GM21367 (cell line): ENCODE data around the gene BCL2L12.
"Not testable (repeated sequence)": the region's sequence is repeated elsewhere in the genome, so short reads cannot be mapped to it uniquely, and the experiment has no call there.

Source experiments
- ATAC-seq: cut with Tn5 transposase; IDR thresholded peaks from one replicate; pipeline ENCODE4 v1.9.1; 2021; ENCODE audit not compliant: unreplicated experiment

Gene BCL2L12

DNA sequence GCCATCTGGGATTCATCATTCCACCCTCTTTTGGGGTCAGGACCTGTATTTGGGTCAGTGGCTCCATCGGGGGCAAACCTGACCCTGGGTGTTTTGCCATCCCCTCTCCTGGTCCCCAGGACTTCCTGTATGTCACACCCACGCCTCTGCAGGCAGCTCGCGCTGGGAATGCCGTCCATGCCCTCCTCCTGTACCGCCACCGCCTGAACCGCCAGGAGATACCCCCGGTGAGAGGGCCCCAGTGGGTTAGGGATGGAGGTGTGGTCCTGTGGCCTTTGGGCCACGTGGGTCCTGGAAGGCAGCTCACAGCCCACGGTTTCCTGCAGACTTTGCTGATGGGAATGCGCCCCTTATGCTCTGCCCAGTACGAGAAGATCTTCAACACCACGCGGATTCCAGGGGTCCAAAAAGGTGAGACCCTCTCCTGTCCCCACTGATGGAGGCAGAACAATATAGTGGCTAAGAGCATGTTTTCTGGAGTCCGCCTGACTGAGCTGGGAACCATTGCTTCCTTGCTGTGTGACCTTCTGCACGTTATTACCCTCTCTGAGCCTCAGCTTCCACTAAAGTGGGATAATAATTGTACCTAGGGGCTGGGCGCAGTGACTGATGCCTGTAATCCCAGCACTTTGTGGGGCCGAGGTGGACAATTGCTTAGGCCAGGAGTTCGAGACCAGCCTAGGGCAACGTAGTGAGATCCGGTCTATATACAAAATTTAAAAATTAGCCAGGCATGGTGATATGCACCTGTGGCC, 39.3 kb downstream of the BCL2L12 start:
- ATAC-seq: no peak

DNA sequence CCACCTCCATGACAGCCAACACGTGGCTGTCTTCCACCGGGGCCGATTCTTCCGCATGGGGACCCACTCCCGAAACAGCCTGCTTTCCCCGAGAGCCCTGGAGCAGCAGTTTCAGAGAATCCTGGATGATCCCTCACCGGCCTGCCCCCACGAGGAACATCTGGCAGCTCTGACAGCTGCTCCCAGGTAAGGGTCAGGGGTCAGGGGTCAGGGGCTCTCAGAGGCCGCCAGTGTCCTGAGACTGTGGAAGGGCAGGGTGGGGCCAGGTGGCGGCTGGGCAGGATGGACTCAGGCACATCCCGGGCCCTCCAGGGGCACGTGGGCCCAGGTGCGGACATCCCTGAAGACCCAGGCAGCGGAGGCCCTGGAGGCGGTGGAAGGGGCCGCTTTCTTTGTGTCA, 40.2 kb downstream of the BCL2L12 start:
- ATAC-seq: no peak

DNA sequence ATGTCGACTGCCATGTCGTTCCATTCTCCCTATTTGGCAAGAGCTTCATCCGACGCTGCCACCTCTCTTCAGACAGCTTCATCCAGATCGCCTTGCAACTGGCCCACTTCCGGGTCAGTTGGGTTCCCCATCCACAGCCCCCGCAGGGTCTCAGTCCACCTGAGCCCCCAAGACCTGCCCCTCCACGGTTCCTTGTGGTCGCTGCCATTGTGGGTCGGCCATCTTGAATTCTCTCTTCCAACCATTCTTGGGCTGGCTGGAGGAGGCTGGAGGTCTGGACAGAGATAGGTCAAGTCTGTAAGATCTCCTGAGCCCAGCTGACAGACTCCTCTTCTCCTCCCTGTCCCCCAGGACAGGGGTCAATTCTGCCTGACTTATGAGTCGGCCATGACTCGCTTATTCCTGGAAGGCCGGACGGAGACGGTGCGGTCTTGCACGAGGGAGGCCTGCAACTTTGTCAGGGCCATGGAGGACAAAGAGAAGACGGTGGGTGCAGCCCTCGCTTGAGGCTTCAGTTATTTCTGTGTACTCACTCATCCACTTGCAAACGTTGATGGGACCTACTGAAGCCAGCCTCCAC, 44.7 kb downstream of the BCL2L12 start:
- ATAC-seq: no peak

DNA sequence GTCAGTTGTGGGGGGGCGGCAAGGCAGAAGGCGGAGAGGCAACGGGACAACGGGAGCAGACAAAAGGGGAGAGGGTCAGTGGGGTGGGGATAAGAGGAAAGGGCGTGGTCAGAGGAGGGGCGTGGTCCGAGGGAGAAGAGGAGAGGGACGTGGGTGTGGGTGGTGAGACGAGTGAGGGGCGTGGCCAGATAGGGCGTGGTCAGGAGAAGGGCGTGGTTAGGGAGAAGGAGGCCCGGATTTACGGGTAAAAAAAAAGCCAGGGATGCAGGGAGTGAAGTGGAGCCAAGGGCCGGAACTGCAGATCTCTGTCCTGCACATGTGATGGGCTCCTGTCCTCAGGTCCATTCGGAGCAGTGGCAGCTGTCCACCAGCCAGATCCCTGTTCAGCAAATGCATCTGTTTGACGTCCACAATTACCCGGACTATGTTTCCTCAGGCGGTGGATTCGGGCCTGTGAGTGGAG, 46.7 kb downstream of the BCL2L12 start:
- ATAC-seq: no peak

DNA sequence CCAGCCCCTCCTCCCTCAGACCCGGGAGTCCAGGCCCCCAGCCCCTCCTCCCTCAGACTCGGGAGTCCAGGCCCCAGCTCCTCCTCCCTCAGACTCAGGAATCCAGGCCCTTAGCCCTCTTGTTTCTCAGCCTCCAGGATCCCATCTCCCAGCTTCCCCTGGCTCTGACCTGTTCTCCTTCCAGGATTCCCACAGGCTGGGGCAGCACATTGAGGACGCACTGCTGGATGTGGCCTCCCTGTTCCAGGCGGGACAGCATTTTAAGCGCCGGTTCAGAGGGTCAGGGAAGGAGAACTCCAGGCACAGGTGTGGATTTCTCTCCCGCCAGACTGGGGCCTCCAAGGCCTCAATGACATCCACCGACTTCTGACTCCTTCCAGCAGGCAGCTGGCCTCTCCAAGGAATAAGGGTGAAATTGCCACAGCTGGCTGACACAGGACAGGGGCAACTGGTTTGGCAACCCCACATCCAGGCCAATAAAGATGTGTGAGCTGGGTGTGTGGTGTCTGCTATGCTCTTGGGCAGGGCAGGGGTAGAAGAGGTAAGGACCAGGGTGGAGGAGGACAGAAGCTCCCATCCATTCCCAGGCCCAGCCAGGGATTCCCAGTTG, 47.6 kb downstream of the BCL2L12 start:
- ATAC-seq: no peak

DNA sequence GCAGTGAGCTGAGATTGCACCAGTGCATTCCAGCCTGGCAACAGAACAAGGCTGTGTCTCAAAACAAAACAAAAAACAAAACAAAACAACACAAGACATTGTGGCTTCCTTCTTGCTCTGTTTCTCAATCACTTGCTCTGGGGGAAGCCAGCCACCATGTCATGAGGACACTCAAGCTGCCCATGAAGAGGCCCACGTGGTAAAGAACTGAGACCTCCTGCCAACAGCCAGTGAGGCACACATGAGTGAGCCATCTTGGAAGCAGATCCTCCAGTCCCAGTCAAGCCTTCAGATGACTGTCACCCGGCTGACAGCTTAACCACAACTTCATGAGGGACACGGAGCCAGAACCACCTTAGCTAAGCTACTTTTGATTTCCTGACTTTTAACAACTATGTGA, 50.4 kb downstream of the BCL2L12 start:
- no peak for ATAC-seq

DNA sequence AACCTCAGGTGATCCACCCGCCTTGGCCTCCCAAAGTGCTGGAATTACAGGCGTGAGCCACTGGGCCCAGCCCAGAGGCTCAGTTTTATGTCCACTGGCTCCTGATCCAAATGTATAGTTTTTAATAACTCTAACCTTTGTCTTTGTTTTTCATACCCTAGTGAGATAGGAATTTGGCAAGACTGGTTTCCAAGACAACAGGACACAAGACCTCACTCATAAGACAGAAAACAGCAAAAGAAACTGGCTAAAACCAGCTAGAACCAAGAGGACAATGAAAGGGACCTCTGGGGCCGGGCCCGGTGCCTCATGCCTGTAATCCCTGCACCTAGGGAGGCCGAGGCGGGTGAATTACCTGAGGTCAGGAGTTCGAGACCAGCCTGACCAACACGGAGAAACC, 52.8 kb downstream of the BCL2L12 start:
- ATAC-seq: no peak

DNA sequence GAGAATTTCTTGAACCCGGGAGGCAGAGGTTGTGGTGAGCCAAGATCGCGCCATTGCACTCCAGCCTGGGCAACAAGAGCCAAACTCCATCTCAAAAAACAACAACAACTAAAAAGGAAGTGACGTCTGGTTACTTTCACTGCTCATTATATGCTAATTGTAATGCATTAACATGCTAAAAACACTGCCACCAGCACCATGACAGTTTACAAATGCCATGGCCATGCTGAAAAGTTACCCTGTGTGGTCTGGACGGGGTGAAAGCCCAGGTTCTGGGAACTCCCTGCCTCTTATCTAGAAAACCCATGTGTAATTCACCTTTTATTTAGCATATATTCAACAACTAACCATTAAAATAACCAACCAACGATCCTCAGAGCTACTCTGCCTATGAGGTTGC, 53.3 kb downstream of the BCL2L12 start:
- no peak for ATAC-seq

DNA sequence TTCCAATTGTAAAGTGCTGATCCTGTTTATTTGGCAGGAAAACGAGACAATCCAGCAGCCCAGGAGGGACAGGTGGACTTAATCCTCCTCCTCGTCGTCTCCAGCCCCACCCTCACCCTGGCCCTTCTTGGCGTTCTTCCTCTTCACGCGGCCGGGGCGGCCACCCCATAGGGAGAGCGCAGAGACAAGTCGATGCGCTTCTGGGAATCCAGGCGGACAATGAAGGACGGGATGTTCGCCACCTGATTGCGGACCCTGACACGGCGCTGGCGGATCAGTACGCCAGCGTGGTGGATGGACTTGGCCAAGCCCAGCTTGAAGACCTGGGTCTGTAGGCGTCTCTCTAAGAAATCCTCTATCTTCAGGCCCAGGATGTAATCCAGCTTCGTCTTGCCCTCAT, 53.7 kb downstream of the BCL2L12 start:
- ATAC-seq: not testable (repeated sequence)
